Activated CD8-positive, alpha-beta memory T cell treated with anti-CD3 and anti-CD28 coated beads, Interleukin-2, amount 50 U/mL, for 1 hour (primary cell): Measurements from ENCODE around the gene ST8SIA5.

Source experiments
- DNase-seq: peaks from one replicate; pipeline ENCODE4 v3.0.0-alpha.2; 2020; ENCODE audit errors: extremely low read depth

Gene ST8SIA5

GRCh38 chr18:46711444-46711863 lies 45.4 kb downstream of the ST8SIA5 start:
- DNase-seq = no peak

- DNase-seq = no peak
Measured at GRCh38 chr18:46706968-46707367, 49.9 kb downstream of the ST8SIA5 start.

GRCh38 chr18:46705521-46705920 lies 51.3 kb downstream of the ST8SIA5 start:
- DNase-seq = no peak

GRCh38 chr18:46704816-46705215 lies 52.0 kb downstream of the ST8SIA5 start:
- no peak for DNase-seq

- no peak for DNase-seq
Measured at GRCh38 chr18:46704189-46704588, 52.7 kb downstream of the ST8SIA5 start.

- DNase-seq = no peak
Measured at GRCh38 chr18:46702471-46702870, 54.4 kb downstream of the ST8SIA5 start.

- DNase-seq = no peak
Measured at GRCh38 chr18:46700066-46700824, 56.6 kb downstream of the ST8SIA5 start.

GRCh38 chr18:46696702-46697101 lies 60.2 kb downstream of the ST8SIA5 start:
- DNase-seq = no peak

- DNase-seq = no peak
Measured at GRCh38 chr18:46696268-46696667, 60.6 kb downstream of the ST8SIA5 start.

GRCh38 chr18:46693996-46694395 lies 62.9 kb downstream of the ST8SIA5 start:
- no peak for DNase-seq

- DNase-seq = no peak
Measured at GRCh38 chr18:46688853-46689525, 67.9 kb downstream of the ST8SIA5 start.

GRCh38 chr18:46686186-46686585 lies 70.7 kb downstream of the ST8SIA5 start:
- no peak for DNase-seq

- no peak for DNase-seq
Measured at GRCh38 chr18:46683252-46683651, 73.6 kb downstream of the ST8SIA5 start.

- no peak for DNase-seq
Measured at GRCh38 chr18:46680784-46681695, 75.8 kb downstream of the ST8SIA5 start.

GRCh38 chr18:46679846-46680598 lies 76.8 kb downstream of the ST8SIA5 start:
- no peak for DNase-seq

GRCh38 chr18:46678785-46679399 lies 78.0 kb downstream of the ST8SIA5 start:
- DNase-seq = no peak

- DNase-seq = no peak
Measured at GRCh38 chr18:46678041-46678440, 78.8 kb downstream of the ST8SIA5 start.

- DNase-seq = no peak
Measured at GRCh38 chr18:46677611-46678010, 79.2 kb downstream of the ST8SIA5 start.

GRCh38 chr18:46676182-46676835 lies 80.5 kb downstream of the ST8SIA5 start:
- no peak for DNase-seq

- no peak for DNase-seq
Measured at GRCh38 chr18:46675112-46675511, 81.7 kb downstream of the ST8SIA5 start.
